ENCODE measurements around the gene CHRM2. TPM values are rescaled to one million over a fixed set of nuclear protein-coding genes. Genes with fewer than 3 reads are reported as not detected.

The CHRM2 gene
- total and polyA plus RNA-seq, 4 donors, result 0.61 to 0.83 (median 0.70) TPM

DNA sequence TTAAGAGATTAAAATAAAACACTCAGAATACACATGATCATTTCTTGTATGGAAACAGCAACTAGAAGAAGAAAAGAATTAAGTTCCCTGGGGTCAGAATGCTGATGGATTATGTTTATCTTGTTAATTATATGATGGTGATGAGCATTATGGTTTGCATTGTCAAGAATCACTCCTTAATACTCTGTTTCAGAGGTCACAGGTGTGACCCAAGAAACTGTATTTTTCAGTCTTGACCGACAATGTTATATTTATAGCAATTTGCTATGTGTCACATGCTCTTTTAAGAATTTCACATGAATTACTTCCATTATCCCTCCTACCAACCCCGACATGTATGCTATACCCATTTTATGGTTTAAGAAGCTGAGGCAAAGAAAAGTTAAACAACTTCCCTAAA lies 2.7 kb upstream of the CHRM2 start:
- H3K27me3 ChIP-seq (ENCODE audit: control insufficient read depth in 3 of 3, insufficient read depth in 3 of 3, low read length in 2 of 3), result peaks cover 0 to 49% (median 33%) of the 10 kb centered on the region in 3 donors
- ATAC-seq (ENCODE audit: insufficient read depth, low FRiP score) (no peak), DNase-seq (no peak)
- no peak overlapping the region for H3K9ac ChIP-seq (ENCODE audit: insufficient read depth in 1 of 2, low read length in 2 of 2)
- H3K4me1 ChIP-seq (ENCODE audit: control insufficient read depth in 5 of 5, insufficient read depth in 5 of 5, low read length in 5 of 5), result peaks cover 0 to 24% (median 5%) of the 10 kb centered on the region in 5 donors
- peaks cover 0 to 2% (median 0%) of the 10 kb centered on the region in 4 donors for H3K9me3 ChIP-seq (ENCODE audit: control insufficient read depth in 4 of 4, insufficient read depth in 3 of 4, low read length in 3 of 4)
- TF ChIP-seq, protein P1, sequence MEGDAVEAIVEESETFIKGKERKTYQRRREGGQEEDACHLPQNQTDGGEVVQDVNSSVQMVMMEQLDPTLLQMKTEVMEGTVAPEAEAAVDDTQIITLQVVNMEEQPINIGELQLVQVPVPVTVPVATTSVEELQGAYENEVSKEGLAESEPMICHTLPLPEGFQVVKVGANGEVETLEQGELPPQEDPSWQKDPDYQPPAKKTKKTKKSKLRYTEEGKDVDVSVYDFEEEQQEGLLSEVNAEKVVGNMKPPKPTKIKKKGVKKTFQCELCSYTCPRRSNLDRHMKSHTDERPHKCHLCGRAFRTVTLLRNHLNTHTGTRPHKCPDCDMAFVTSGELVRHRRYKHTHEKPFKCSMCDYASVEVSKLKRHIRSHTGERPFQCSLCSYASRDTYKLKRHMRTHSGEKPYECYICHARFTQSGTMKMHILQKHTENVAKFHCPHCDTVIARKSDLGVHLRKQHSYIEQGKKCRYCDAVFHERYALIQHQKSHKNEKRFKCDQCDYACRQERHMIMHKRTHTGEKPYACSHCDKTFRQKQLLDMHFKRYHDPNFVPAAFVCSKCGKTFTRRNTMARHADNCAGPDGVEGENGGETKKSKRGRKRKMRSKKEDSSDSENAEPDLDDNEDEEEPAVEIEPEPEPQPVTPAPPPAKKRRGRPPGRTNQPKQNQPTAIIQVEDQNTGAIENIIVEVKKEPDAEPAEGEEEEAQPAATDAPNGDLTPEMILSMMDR (IDR thresholded peaks at IDR 0.05; ENCODE audit: control extremely low read depth, extremely low read depth), result no peak
- 88 to 93% methylated on average over 2 of the region's 2 CpGs for WGBS, 2 donors
- no peak overlapping the region for H3K27ac ChIP-seq (ENCODE audit: low read depth in 1 of 2, low read length in 1 of 2)
- H3K4me3 ChIP-seq, result no peak overlapping the region
- no peaks in the 10 kb centered on the region for H3K36me3 ChIP-seq (ENCODE audit: control insufficient read depth in 4 of 4, insufficient read depth in 4 of 4, low read length in 4 of 4)

DNA sequence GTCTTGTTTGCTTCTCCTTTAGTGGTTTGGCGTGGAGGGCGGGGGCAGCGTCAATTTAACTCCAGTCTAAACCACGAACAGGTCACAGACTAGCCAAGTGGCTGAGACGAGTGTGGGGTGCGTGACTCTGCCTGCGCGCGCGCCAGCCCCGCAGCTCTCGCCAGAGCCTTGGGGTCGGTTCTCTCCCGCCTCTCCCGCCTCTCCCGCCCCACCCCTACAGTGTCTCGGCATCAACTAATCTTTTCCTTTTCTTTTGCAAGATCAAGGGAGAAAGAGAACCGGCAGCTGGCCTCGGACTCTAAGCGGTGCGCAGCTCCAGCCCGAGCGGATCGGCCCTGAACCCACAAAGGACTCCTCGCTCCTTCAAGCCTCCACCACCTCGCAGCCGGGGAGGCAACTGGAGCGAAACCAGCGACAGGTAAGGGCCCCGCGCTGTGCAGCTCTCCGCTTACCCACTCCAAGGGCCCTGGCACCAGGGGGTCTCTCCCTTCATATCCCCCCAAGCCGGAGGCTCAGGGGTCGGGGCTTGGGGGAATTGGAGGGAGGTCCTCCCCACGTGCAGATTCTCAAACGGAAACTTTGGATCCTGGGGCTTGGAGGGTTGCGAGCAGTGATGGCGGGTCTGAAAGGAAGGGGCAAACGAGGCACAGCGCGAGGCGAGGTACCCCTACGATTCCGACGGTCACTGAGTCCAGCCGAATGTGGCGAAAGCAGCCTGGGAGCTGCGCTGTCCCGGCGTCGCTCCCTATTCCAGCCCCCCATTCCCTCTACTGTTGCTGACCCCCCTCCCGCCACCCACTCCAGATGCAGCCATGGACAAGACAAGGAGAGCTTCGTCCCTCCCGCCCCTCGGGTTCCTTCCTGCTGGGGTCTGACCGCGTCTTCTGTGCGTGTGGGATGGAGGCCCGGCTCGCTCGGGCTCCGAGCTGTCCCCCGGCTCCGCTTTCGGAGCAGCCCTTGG lies 829 bp downstream of the CHRM2 start:
- peak overlapping the region; percentile 21 for H3K4me3 ChIP-seq
- peaks cover 0 to 2% (median 0%) of the 10 kb centered on the region in 4 donors for H3K9me3 ChIP-seq (ENCODE audit: control insufficient read depth in 4 of 4, insufficient read depth in 3 of 4, low read length in 3 of 4)
- TF ChIP-seq, protein P1 (IDR thresholded peaks at IDR 0.05; ENCODE audit: control extremely low read depth, extremely low read depth), result no peak
- 2 to 3% methylated on average over 65 of the region's 65 CpGs for WGBS, 2 donors
- DNase-seq, result peak in 1 of 3 donors; percentile 27
- no peak for ATAC-seq (ENCODE audit: insufficient read depth, low FRiP score)
- H3K4me1 ChIP-seq (ENCODE audit: control insufficient read depth in 5 of 5, insufficient read depth in 5 of 5, low read length in 5 of 5), result peaks cover 0 to 31% (median 7%) of the 10 kb centered on the region in 5 donors
- no peaks in the 10 kb centered on the region for H3K36me3 ChIP-seq (ENCODE audit: control insufficient read depth in 4 of 4, insufficient read depth in 4 of 4, low read length in 4 of 4)
- H3K27ac ChIP-seq (ENCODE audit: low read depth in 1 of 2, low read length in 1 of 2), result peak overlapping the region in 1 of 2 donors; percentile 77
- H3K9ac ChIP-seq (ENCODE audit: insufficient read depth in 1 of 2, low read length in 2 of 2), result no peak overlapping the region
- peaks cover 0 to 73% (median 51%) of the 10 kb centered on the region in 3 donors for H3K27me3 ChIP-seq (ENCODE audit: control insufficient read depth in 3 of 3, insufficient read depth in 3 of 3, low read length in 2 of 3)

DNA sequence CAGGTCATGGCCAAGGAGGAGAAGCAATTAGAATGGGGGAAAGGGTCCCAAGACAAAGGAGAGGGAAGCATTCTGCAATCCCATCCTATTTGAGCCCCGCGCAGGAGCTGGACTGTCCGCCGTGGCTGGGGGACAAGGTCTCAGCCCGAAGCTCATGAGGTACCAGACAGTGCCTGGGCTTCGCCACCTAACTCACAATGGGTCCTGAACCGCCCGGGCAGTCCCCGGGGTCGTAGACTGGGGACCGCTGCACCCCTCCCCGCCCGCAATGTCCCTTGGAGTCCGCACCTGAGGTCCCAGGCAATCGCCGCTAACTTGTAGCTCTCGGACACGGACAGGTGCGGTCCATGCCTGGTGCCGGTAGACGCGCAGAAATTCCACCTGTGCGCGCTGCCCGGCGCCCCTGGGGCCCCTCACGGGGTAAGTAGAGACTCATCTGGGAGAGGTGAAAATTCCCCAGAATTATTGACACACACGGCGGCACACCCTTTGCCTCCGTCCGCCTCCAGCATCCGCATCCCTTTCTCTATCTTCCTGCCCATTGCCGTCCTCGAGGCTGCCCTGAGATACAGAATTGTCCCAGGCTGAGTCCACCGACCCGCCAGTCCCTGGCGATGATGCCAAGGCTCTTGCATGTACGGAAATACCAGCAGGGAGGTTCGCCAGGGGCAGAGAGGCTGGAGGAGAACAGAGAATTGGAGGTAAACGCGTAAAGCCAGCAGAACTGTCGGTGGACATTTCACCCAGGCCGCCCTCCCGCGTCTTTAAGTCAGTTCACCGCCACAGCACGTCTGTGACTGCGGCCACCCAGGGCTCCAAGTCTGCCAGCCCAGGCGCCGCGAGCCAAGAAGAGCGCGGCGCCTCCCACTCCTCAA lies 1.8 kb downstream of the CHRM2 start:
- no peak overlapping the region for H3K9ac ChIP-seq (ENCODE audit: insufficient read depth in 1 of 2, low read length in 2 of 2)
- H3K4me3 ChIP-seq, result peak overlapping the region; percentile 41
- H3K27me3 ChIP-seq (ENCODE audit: control insufficient read depth in 3 of 3, insufficient read depth in 3 of 3, low read length in 2 of 3), result peaks cover 0 to 66% (median 51%) of the 10 kb centered on the region in 3 donors
- ATAC-seq (ENCODE audit: insufficient read depth, low FRiP score) (no peak), DNase-seq (no peak)
- WGBS, 2 donors, result 3 to 5% methylated on average over 54 of the region's 54 CpGs
- no peaks in the 10 kb centered on the region for H3K36me3 ChIP-seq (ENCODE audit: control insufficient read depth in 4 of 4, insufficient read depth in 4 of 4, low read length in 4 of 4)
- peaks cover 0 to 2% (median 0%) of the 10 kb centered on the region in 4 donors for H3K9me3 ChIP-seq (ENCODE audit: control insufficient read depth in 4 of 4, insufficient read depth in 3 of 4, low read length in 3 of 4)
- TF ChIP-seq, protein P1 (IDR thresholded peaks at IDR 0.05; ENCODE audit: control extremely low read depth, extremely low read depth), result no peak
- H3K27ac ChIP-seq (ENCODE audit: low read depth in 1 of 2, low read length in 1 of 2), result peak overlapping the region in 1 of 2 donors; percentile 77
- peaks cover 0 to 31% (median 7%) of the 10 kb centered on the region in 5 donors for H3K4me1 ChIP-seq (ENCODE audit: control insufficient read depth in 5 of 5, insufficient read depth in 5 of 5, low read length in 5 of 5)
